ENCODE measurements around the gene COMMD3. TPM values are rescaled to one million over a fixed set of nuclear protein-coding genes. Genes with fewer than 3 reads are reported as not detected.
A peak's percentile ranks its signal among the peaks of the same experiment; 100 is the strongest.

The COMMD3 gene
- total and polyA plus RNA-seq, 9 of the 15 experiments (the other 6 are each of a cell fraction or from before 2014, with no cell fraction given): 50.7 to 217 (median 80.1) TPM

- CTCF ChIA-PET (ENCODE audit: low intra/inter-chr PET ratio): no interaction called here
- Histone ChIP-seq H3K9ac (ENCODE audit: insufficient read depth in 1 of 2, low read depth in 2 of 2, low read length in 2 of 2) (no peak overlapping the region), H3K4me3 (no peak overlapping the region), H2AFZ (ENCODE audit: low read depth, low read length) (no peak overlapping the region), H3K36me3 (ENCODE audit: control insufficient read depth, insufficient read depth, low read length) (peaks cover 26% of the 10 kb centered on the region), H3K79me2 (ENCODE audit: control insufficient read depth, insufficient read depth, low read length) (no peaks in the 10 kb centered on the region), H3K4me2 (ENCODE audit: insufficient read depth, low read length) (no peak overlapping the region), H3K27ac (ENCODE audit: extremely low read depth, low read depth, low read length) (no peak overlapping the region), H3K9me3 (replicated peaks; ENCODE audit: control insufficient read depth, insufficient read depth, low read depth, low read length) (peaks cover 3% of the 10 kb centered on the region; the same call in 1 of the 2 replicates), H3K9me1 (ENCODE audit: control insufficient read depth, insufficient read depth, low read length) (no peaks in the 10 kb centered on the region), H4K20me1 (replicated peaks; ENCODE audit: control insufficient read depth, insufficient read depth, low read length) (no peaks in the 10 kb centered on the region), H3K27me3 (ENCODE audit: control insufficient read depth in 2 of 2, insufficient read depth in 2 of 2, low read length in 2 of 2) (no peaks in the 10 kb centered on the region), H3K4me1 (replicated peaks in 1 of 2; ENCODE audit: control insufficient read depth in 2 of 2, insufficient read depth in 2 of 2, low read length in 2 of 2) (peaks cover 0 to 5% of the 10 kb centered on the region in 2 experiments; a peak in 2 of 5 replicates)
- ATAC-seq (no peak), DNase-seq (ENCODE audit: extremely low read depth in 1 of 4, low spot score in 3 of 4) (no peak), FAIRE-seq (no peak)
- 96% methylated on average over 16 of the region's 16 CpGs for WGBS (ENCODE audit: insufficient coverage, low coverage, missing lambda C conversion rate)
- in situ Hi-C loops (cut with MboI): no loop called here
- intact Hi-C loops (cut with micrococcal nuclease): no loop called here
- no peak for TF ChIP-seq NR3C1 (CRISPR knock-in tag; IDR thresholded peaks at IDR 0.05)
- peak; percentile 15; the same call in 1 of the 2 replicates for TF ChIP-seq POLR2G (IDR thresholded peaks at IDR 0.05; ENCODE audit: low read depth, low read length)
- POLR2A ChIA-PET: no interaction called here
- BruUV-seq (replicated peaks): no TSS peak
Measured at GRCh38 chr10:22333975-22334282, 17.7 kb downstream of the COMMD3 start.

GRCh38 chr10:22334414-22335172, 18.4 kb downstream of the COMMD3 start:
- peaks cover 19% of the 10 kb centered on the region for H3K36me3 ChIP-seq (ENCODE audit: control insufficient read depth, insufficient read depth, low read length)
- no peaks in the 10 kb centered on the region for H3K9me1 ChIP-seq (ENCODE audit: control insufficient read depth, insufficient read depth, low read length)
- no peak overlapping the region for H3K9ac ChIP-seq (ENCODE audit: insufficient read depth in 1 of 2, low read depth in 2 of 2, low read length in 2 of 2)
- no peak overlapping the region for H3K27ac ChIP-seq (ENCODE audit: extremely low read depth, low read depth, low read length)
- CTCF ChIA-PET (ENCODE audit: low intra/inter-chr PET ratio): no interaction called here
- POLR2A ChIA-PET: no interaction called here
- ATAC-seq: no peak
- peaks cover 0 to 12% of the 10 kb centered on the region in 2 experiments; a peak in 2 of 5 replicates for H3K4me1 ChIP-seq (replicated peaks in 1 of 2; ENCODE audit: control insufficient read depth in 2 of 2, insufficient read depth in 2 of 2, low read length in 2 of 2)
- no peak overlapping the region for H3K4me2 ChIP-seq (ENCODE audit: insufficient read depth, low read length)
- H3K4me3 ChIP-seq: no peak overlapping the region
- H2AFZ ChIP-seq (ENCODE audit: low read depth, low read length): no peak overlapping the region
- no peak for DNase-seq (ENCODE audit: extremely low read depth in 1 of 4, low spot score in 3 of 4)
- no peaks in the 10 kb centered on the region for H4K20me1 ChIP-seq (replicated peaks; ENCODE audit: control insufficient read depth, insufficient read depth, low read length)
- in situ Hi-C loops (cut with MboI): no loop called here
- FAIRE-seq: no peak
- H3K79me2 ChIP-seq (ENCODE audit: control insufficient read depth, insufficient read depth, low read length): no peaks in the 10 kb centered on the region
- H3K9me3 ChIP-seq (replicated peaks; ENCODE audit: control insufficient read depth, insufficient read depth, low read depth, low read length): peaks cover 3% of the 10 kb centered on the region; the same call in 1 of the 2 replicates
- no peaks in the 10 kb centered on the region for H3K27me3 ChIP-seq (ENCODE audit: control insufficient read depth in 2 of 2, insufficient read depth in 2 of 2, low read length in 2 of 2)
- no TSS peak for BruUV-seq (replicated peaks)
- intact Hi-C loops (cut with micrococcal nuclease): no loop called here
- WGBS (ENCODE audit: insufficient coverage, low coverage, missing lambda C conversion rate): 96% methylated on average over 37 of the region's 73 CpGs
- TF ChIP-seq KLF6 (CRISPR knock-in tag; IDR thresholded peaks at IDR 0.05; ENCODE audit: borderline replicate concordance) (no peak), ARID3A (IDR thresholded peaks at IDR 0.05; ENCODE audit: borderline replicate concordance, low read depth, low read length) (no peak), POLR2G (IDR thresholded peaks at IDR 0.05; ENCODE audit: low read depth, low read length) (peak; percentile 60), USF1 (CRISPR knock-in tag; IDR thresholded peaks at IDR 0.05) (no peak), ATF1 (CRISPR knock-in tag; IDR thresholded peaks at IDR 0.05) (no peak), ATF1 (tag; IDR thresholded peaks at IDR 0.05) (no peak), ZFP30 (CRISPR knock-in tag; IDR thresholded peaks at IDR 0.05; ENCODE audit: borderline replicate concordance) (no peak), MYBL2 (IDR thresholded peaks at IDR 0.05; ENCODE audit: low read depth) (no peak), MYBL2 (CRISPR knock-in tag; IDR thresholded peaks at IDR 0.05; ENCODE audit: borderline replicate concordance) (no peak)
- TF ChIP-seq, protein P1, sequence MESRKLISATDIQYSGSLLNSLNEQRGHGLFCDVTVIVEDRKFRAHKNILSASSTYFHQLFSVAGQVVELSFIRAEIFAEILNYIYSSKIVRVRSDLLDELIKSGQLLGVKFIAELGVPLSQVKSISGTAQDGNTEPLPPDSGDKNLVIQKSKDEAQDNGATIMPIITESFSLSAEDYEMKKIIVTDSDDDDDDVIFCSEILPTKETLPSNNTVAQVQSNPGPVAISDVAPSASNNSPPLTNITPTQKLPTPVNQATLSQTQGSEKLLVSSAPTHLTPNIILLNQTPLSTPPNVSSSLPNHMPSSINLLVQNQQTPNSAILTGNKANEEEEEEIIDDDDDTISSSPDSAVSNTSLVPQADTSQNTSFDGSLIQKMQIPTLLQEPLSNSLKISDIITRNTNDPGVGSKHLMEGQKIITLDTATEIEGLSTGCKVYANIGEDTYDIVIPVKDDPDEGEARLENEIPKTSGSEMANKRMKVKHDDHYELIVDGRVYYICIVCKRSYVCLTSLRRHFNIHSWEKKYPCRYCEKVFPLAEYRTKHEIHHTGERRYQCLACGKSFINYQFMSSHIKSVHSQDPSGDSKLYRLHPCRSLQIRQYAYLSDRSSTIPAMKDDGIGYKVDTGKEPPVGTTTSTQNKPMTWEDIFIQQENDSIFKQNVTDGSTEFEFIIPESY (CRISPR knock-in tag; IDR thresholded peaks at IDR 0.05): peak; percentile 69

Data from K562 (cell line).